Islet precursor cell (in vitro differentiated cells): ENCODE results near the gene NSD2.
"Not testable (repeated sequence)": the region's sequence is repeated elsewhere in the genome, so short reads cannot be mapped to it uniquely, and the experiment has no call there.

Source experiments
- DNase-seq: peaks from one replicate; pipeline ENCODE4 v3.0.0-alpha.2; 2018

The NSD2 gene

GRCh38 chr4:1899149-1900086, 28.2 kb downstream of the NSD2 start:
- DNase-seq, result peak; percentile 87

- no peak for DNase-seq
Observed at GRCh38 chr4:1900087-1900433, 28.9 kb downstream of the NSD2 start.

- no peak for DNase-seq
Observed at GRCh38 chr4:1900624-1901023, 29.4 kb downstream of the NSD2 start.

DNA sequence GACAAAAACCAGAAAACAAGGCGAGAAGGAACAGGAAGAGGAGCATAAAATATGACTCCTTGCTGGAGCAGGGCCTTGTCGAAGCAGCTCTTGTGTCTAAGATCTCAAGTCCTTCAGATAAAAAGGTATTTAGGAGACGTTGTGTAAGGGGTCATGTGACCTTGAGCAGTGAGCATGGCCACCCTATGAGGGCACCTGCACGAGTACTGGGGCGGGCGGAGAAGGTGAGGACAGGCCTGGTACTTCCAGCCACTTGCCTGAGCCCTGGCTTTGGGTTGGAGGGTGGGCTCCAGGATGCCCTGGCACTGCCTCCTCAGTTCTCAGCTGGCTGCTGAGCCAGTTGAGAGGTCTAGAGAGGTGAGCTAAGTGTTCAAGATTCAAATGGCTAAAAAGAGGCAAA, 29.9 kb downstream of the NSD2 start:
- DNase-seq, result no peak

DNA sequence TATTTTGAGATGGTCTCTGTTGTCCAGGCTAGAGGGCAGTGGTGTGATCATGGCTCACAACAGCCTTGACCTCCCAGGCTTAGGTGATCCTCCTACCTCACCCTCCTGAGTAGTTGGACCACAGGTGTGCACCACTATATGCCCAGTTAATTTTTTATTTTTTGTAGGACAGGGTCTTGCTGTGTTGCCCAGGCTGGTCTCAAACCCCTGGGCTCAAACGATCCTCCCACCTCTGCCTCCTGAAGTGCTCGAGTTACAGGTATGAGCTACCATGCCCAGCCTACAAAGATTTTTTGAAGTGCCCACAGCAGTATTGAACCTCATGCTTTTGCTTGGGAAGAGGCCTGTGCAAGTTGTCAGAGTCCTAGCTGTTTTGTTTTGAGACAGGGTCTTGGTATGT, 31.1 kb downstream of the NSD2 start:
- no peak for DNase-seq

DNA sequence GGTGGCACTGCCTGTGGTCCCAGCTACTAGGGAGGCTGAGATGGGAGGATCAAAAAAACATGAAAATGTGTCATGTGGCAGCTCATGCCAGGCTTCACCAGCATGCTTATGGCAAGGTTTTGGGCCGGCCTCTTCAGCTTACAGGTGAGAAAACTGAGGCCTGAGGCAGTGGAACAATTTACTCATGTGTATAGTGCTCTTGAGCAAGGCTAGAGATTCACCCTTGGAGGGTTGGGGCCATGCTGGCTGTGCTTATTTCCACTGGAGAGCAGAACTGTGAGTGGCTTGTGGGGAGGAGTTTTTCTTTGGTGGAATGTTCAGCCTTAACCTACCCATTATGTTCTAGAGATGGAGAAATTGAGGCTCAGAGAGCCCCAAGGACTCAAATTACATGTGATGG, 31.8 kb downstream of the NSD2 start:
- no peak for DNase-seq

DNA sequence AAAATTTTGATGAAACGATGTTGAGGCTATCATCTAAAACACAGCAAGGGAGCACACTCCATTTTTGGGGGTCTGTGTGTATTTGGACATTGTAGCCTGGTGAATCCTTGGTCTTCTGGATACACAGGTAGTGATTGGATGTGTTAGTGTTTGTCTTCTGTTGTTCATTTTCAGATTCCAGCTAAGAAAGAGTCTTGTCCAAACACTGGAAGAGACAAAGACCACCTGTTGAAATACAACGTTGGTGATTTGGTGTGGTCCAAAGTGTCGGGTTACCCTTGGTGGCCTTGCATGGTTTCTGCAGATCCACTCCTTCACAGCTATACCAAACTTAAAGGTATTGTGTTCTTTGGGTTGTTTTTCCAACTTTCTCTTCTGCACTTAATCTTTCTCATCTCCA, 32.8 kb downstream of the NSD2 start:
- DNase-seq, result no peak

DNA sequence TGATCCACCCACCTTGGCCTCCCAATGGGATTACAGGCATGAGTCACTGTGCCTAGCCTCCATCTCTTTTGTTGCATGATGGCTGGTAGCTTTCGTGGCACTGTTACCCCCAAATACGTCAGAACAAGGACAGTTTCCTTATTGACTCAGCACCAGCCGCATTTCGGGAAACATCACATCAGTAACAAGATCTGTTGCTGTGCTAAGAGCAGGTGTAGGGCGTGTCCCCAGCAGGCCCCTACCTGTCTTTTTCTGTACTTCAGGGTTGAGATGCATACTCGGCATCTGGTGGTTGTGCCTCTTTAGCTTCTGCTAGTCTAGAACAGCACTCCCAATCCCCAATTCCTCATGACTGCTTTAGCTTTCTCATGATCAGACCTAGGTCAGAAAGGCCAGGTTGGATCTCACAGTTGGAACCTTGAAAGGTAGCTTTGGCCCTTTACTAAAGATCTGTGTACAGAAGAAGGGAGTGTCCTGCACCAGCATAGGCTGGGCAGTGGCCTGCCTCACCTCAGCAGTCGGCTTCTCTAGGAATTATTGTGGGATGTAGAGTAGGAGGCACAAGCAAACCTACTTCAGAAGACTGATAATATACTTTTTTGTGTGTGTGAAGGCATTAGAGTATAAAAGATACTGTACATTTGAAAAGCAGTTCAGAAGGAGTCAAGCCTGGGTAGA, 36.8 kb downstream of the NSD2 start:
- no peak for DNase-seq

GRCh38 chr4:1909696-1910095, 38.5 kb downstream of the NSD2 start:
- DNase-seq, result not testable (repeated sequence)

DNA sequence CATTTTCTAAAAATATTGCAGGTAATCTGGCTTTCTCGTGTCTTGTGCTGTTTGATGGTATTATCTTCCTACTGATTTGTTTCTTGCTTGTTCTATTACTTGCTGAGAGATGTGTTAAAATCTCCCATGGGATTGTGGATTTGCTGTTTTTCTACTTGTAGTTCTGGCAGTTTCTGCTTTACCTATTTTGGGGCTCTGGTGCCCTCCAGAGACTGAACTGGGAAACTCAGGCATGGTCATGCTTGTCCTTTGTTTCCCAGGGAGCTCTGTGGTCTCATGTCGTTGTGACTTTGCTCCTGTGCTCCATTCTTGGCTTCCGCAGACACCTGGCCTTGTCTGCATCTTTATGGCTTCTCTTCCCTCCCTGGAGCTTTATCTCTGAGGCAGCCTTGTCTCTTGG, 39.5 kb downstream of the NSD2 start:
- peak; percentile 79 for DNase-seq

DNA sequence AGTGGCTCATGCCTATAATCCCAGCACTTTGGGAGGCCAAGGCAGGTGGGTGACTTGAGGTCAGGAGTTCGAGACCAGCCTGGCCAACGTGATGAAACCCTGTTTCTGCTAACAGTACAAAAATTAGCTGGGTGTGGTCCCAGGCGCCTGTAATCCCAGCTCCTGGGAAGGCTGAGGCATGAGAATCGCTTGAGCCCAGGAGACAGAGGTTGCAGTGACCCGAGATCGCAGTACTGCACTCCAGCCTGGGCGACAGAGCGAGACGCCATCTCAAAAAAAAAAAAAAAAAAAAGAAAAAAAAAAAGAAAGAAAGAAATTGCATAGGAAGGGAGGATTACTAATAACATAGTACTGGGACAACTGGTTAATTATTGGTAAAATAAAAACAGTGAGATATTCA, 40.1 kb downstream of the NSD2 start:
- DNase-seq, result not testable (repeated sequence)

DNA sequence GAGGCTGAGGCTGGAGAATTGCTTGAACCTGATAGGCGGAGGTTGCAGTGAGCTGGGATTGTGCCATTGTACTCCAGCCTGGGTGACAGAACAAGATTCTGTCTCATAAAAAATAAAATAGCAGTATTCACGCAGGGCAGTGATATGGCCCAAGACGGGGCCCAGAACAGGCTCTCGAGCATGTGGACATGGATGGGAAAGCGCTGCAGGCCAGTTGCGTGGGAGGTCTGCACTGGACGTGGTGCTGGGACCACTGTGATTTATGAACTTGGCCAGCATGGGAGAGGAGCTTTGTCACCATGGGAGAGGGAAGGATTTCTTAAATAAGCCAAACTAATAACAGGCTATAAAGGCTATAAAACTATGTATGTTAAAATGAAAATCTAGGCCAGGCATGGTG, 51.6 kb downstream of the NSD2 start:
- DNase-seq, result no peak

- DNase-seq, result no peak
Observed at GRCh38 chr4:1927675-1928074, 56.5 kb downstream of the NSD2 start.

- no peak for DNase-seq
Observed at GRCh38 chr4:1928356-1929239, 57.4 kb downstream of the NSD2 start.

DNA sequence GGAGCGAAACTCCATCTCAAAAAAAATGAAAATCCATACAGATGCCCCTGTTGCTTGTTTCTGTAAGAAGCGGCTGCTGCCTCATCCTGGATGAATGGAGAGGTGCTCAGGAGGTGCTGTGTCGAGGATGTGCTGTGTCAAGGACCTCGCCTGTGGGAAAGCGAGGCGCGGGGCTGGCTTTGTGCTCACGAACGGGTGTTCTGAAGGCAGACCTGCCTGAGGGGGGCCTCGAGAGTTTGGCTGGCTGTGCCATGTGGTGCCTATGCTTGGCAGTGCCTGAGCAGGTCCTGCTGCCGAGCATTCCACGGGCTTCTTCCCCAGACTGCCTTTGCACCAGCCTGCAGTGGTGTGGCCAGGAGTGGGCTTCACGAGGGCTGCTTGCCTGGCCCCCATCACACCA, 61.5 kb downstream of the NSD2 start:
- DNase-seq, result no peak

GRCh38 chr4:1933700-1934099, 62.5 kb downstream of the NSD2 start:
- DNase-seq, result no peak

GRCh38 chr4:1937550-1937949, 66.4 kb downstream of the NSD2 start:
- DNase-seq, result no peak

DNA sequence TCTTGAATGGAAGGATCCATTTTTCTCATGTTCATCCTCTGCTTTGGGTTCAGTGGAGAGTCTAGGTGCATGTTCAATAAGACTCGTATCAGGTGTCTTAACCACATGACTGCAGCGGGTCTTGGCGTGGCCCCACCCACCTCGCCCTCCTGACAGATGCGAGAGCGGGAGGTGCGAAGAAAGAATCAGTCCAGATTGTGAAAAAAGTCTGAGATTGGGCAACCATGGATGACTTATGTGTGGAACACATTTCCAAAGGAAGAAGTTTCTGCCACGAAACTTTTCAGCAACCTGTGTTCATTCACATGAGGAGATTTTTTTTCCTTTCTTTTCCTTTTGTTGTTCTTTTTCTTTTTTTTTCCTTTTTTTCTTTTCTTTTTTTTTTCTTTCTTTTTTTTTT, 66.8 kb downstream of the NSD2 start:
- DNase-seq, result no peak

DNA sequence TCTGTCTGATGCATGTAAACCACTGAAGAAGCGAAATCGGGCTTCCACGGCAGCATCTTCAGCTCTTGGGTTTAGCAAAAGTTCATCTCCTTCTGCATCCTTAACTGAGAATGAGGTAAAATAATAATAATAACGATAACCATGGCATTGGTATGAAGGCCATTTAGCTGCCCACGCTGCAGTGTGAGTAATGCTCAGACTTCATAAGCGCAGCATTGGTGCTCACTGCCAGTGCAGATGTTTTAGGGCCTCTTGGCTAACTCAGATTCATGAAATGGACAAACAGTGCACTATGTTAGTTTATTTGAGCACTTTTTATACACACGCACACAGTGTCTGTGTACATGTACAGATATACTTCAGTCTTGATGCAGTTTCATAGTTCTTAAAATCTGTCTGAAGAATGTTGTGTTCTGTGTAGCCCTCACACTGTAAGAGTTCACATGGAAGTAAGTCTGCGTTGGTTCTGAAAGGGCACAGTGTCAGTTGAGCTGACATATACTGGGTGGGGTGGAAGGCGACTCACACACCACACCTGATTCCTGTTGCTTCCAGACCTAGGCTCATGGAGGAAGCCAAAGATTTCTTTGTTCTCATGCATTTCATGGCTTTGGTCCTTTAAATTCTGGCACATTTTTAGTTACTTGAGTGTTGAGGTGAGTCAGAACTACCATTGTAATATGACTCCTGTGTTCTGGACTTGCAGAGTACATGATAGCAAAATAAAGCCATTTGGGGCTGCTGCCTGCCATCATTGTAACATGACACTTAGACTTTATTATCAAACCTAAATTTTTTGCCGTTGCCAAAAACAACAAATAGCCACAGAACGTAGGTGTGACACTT, 68.7 kb downstream of the NSD2 start:
- no peak for DNase-seq

GRCh38 chr4:1940566-1940965, 69.4 kb downstream of the NSD2 start:
- DNase-seq, result no peak

DNA sequence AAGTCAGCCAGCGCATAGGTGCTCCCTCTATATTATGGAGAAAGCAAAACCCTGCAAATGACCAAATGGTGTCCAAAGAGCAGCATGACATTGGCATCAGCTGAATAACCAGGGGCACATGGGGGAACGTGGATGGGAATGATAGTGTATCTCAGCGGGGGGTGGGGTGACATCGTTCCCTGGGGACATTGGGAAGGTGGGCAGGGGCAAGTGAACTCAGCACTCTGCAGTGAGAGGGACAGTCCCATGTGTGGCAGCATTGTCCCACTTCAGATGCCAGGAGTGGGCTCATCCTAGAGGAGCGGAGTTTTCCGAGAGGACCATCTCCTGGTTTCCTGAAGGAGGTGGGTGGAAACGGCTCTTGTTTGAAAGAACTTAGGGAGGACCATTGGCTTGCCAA, 72.7 kb downstream of the NSD2 start:
- no peak for DNase-seq

DNA sequence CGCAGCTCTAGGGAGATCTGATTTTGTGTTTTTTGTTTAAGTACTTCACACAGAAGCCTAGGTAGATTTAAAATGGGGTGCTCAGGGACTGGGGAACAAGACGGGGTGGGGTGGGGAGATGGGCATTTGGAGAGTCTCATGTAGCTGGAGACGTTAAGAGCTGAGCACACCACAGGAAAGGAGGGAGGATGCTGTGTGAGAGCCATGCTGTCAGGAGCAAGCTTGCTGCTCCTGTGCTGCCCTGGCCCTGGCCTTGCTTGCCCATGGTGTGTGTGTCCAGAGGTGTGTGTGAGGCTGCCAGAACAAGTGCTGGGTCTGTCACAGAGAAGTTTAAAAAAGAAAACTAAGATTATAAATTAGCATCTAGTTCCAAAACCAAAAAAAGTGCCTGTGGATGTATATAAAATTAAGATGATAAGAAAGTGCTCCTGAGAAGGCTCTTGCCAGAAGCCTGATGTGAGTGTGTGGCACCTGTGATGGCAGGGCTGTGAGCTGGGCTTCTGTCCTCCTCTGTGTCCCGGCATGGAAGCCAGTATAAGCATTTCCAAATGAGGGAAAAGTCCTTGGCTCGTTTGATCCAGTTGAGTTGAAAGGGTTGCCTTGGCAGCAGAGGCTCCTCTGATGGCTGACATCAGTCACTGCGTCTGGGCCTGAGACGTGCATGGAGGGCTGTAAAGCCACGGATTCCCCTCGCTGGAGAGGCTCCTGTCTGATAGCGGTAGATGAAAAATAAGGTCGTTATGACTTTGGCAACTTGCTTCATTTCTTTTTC, 74.1 kb downstream of the NSD2 start:
- DNase-seq, result no peak
